Measurements from ENCODE around the gene IGSF21.

The IGSF21 gene

DNA sequence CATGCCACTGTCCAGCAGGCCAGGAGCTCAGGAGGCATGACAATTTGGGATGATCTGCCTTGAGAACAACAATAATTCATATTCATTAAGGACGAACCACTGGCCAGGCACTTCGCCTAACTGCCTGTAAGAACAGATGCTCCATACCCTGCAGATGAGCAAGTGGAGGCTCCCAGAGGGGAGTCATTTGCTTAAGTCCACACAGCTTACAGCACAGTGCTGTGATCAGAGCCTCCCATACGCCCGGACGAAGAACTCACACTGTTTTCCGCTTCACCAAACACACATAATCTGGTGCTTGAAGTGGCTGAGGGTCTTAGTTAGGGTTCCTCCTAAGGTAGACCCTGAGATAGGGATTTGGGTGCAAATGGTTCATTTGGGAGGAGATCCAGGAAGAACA lies 279.7 kb downstream of the IGSF21 start:
- TF ChIP-seq, protein P1, sequence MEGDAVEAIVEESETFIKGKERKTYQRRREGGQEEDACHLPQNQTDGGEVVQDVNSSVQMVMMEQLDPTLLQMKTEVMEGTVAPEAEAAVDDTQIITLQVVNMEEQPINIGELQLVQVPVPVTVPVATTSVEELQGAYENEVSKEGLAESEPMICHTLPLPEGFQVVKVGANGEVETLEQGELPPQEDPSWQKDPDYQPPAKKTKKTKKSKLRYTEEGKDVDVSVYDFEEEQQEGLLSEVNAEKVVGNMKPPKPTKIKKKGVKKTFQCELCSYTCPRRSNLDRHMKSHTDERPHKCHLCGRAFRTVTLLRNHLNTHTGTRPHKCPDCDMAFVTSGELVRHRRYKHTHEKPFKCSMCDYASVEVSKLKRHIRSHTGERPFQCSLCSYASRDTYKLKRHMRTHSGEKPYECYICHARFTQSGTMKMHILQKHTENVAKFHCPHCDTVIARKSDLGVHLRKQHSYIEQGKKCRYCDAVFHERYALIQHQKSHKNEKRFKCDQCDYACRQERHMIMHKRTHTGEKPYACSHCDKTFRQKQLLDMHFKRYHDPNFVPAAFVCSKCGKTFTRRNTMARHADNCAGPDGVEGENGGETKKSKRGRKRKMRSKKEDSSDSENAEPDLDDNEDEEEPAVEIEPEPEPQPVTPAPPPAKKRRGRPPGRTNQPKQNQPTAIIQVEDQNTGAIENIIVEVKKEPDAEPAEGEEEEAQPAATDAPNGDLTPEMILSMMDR (IDR thresholded peaks at IDR 0.05; ENCODE audit: unreplicated experiment in 3 of 3) = no peak
- Mint-ChIP-seq H3K9me3 (no peaks in the 10 kb centered on the region), H3K27me3 (ENCODE audit: low read depth) (peaks cover 6% of the 10 kb centered on the region), H3K4me1 (peaks cover 32% of the 10 kb centered on the region), H3K4me3 (no peak overlapping the region), H3K36me3 (ENCODE audit: low read depth) (no peaks in the 10 kb centered on the region), H3K27ac (peak overlapping the region in 2 of 3 experiments; percentile 55 to 89)

DNA sequence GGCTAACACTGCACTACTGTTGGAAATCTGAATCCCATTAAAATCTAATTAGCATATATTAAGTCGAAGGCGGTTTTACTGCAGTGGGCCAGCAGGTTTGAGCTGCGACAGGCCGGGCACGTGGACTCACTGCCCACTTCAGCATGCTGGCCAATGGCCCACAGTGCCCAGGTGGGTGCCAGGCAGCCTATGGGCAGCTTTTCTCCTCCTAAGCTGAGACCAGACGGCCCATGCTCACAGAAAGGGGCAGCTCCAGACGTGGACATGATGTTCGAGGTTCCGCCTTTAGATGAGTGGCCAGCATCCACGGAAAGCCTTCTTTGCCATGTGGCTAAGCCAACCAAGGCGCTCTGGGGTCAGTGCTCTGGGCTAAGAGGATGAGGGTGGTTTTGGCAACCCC lies 283.4 kb downstream of the IGSF21 start:
- peaks cover 3% of the 10 kb centered on the region for H3K4me1 Mint-ChIP-seq
- H3K9me3 Mint-ChIP-seq = no peaks in the 10 kb centered on the region
- no peak overlapping the region for H3K27ac Mint-ChIP-seq
- H3K36me3 Mint-ChIP-seq (ENCODE audit: low read depth) = no peaks in the 10 kb centered on the region
- peaks cover 10% of the 10 kb centered on the region for H3K27me3 Mint-ChIP-seq (ENCODE audit: low read depth)
- H3K4me3 Mint-ChIP-seq = no peak overlapping the region
- TF ChIP-seq, protein P1 (IDR thresholded peaks at IDR 0.05; ENCODE audit: unreplicated experiment in 3 of 3) = no peak

DNA sequence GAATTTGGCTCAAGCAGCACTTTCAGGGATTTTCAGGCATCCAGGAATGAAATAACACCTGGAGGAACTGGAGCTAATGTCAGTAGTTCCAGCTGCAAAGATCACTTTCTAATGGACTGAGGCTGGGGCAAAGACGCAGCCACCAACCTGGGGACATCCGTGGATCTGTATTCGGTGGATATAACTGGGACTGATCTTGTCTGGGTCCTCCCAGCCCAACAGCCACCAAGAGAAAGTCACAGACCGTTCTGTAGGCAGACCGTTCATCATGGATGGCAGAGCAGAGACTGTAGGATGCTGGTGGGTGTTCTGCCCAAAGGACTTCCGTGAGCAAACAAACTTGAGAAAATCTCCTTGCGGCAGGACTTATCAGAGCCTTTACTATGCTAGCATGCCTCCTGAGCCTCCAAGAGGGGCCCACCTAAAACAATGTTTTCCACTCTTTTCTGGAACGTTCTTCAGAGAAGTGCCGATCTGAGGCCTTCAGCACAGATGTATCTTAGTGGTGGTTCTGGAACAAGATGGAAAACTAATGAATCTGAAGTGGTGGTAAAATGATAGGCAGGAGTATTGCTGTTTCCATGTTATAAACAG lies 287.1 kb downstream of the IGSF21 start:
- H3K27ac Mint-ChIP-seq = no peak overlapping the region
- H3K4me1 Mint-ChIP-seq = peaks cover 4% of the 10 kb centered on the region
- no peak overlapping the region for H3K4me3 Mint-ChIP-seq
- TF ChIP-seq, protein P1 (IDR thresholded peaks at IDR 0.05; ENCODE audit: unreplicated experiment in 3 of 3) = no peak
- H3K27me3 Mint-ChIP-seq (ENCODE audit: low read depth) = peaks cover 13% of the 10 kb centered on the region
- H3K9me3 Mint-ChIP-seq = no peaks in the 10 kb centered on the region
- no peaks in the 10 kb centered on the region for H3K36me3 Mint-ChIP-seq (ENCODE audit: low read depth)

DNA sequence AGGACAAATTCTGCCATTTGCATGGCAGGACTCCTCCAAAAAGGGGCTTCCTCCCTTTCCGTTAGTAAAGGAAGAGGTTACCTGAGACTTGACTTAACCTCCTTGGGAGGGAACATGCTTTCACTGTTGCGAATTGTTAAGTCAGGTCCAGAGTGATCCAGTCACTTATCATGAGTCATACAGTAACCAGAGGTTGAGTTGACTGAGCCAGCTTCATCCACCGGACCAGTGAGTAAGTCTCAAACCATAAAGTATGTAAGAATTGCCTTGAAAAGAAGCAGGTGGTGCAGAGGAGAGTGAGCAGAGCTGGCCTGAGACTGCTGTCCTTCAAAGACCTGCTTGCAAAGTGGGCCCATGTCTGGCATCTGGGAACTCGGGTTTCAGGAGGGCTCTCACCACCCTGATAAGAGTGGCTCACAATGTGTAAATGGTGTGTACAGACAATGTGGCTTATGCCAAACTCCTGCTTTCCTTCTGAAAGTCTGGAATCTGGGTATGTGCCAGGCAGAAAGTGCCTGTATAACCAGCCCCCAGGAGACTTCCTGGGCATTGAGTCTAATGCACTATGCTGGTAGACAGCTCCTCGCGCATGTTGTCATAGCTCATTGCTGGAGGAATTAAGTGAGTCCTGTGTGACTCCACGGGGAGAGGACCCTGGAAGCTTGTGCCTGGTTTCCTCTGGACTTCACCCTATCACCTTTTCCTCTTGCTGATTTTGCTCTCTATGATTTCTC lies 288.8 kb downstream of the IGSF21 start:
- H3K4me1 Mint-ChIP-seq = peaks cover 4% of the 10 kb centered on the region
- H3K9me3 Mint-ChIP-seq = no peaks in the 10 kb centered on the region
- no peaks in the 10 kb centered on the region for H3K36me3 Mint-ChIP-seq (ENCODE audit: low read depth)
- H3K4me3 Mint-ChIP-seq = no peak overlapping the region
- TF ChIP-seq, protein P1 (IDR thresholded peaks at IDR 0.05; ENCODE audit: unreplicated experiment in 3 of 3) = no peak
- H3K27ac Mint-ChIP-seq = no peak overlapping the region
- H3K27me3 Mint-ChIP-seq (ENCODE audit: low read depth) = peaks cover 13% of the 10 kb centered on the region

DNA sequence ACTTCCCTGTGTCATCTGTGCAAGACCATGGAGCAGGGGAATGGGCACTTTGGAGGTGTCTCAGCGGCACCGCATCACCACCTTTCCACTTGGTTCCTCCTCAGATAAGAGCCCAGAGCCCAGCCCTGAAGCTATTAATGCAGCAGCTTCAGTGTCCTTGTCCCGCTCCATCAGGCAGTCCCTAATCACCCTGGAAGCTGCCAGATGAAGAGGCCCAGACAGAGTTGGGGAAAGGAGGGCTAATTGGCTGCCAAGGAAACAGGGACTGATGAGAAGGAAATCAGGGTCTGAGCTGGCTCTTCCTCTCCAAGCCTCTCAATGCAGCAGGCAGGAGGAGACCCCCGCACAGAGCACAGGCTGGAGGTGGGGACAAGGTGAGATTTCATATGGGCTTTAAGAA lies 290.0 kb downstream of the IGSF21 start:
- H3K27ac Mint-ChIP-seq = no peak overlapping the region
- H3K36me3 Mint-ChIP-seq (ENCODE audit: low read depth) = no peaks in the 10 kb centered on the region
- TF ChIP-seq, protein P1 (IDR thresholded peaks at IDR 0.05; ENCODE audit: unreplicated experiment in 3 of 3) = no peak
- no peaks in the 10 kb centered on the region for H3K9me3 Mint-ChIP-seq
- H3K4me3 Mint-ChIP-seq = no peak overlapping the region
- H3K4me1 Mint-ChIP-seq = peaks cover 4% of the 10 kb centered on the region
- peaks cover 13% of the 10 kb centered on the region for H3K27me3 Mint-ChIP-seq (ENCODE audit: low read depth)

Measured in nephron (organoid).